Type B pancreatic cell (in vitro differentiated cells): Measurements from ENCODE around the gene SPAG16. TPM values are rescaled to one million over a fixed set of nuclear protein-coding genes. Genes with fewer than 3 reads are reported as not detected.

Experiments used
- DNase-seq: peaks from one replicate; pipeline ENCODE4 v3.0.0; 2021; ENCODE audit warnings: mixed read lengths; ENCODE audit not compliant: unreplicated experiment; ENCODE audit errors: extremely low spot score
- H3K27ac Mint-ChIP-seq: 2 replicates; pipeline ENCODE4 v1.8.0; 2021; ENCODE audit warnings: mild to moderate bottlenecking, mixed read lengths
- H3K27me3 Mint-ChIP-seq: 2 replicates; pipeline ENCODE4 v1.8.0; 2021; ENCODE audit warnings: mixed read lengths
- H3K36me3 Mint-ChIP-seq: 2 replicates; pipeline ENCODE4 v1.8.0; 2021; ENCODE audit warnings: mixed read lengths
- H3K4me1 Mint-ChIP-seq: one replicate; pipeline ENCODE4 v1.8.0; 2021; ENCODE audit warnings: mixed read lengths; ENCODE audit not compliant: unreplicated experiment
- H3K4me3 Mint-ChIP-seq: 2 replicates; pipeline ENCODE4 v1.8.0; 2021; ENCODE audit warnings: mild to moderate bottlenecking, mixed read lengths
- H3K9me3 Mint-ChIP-seq: 2 replicates; pipeline ENCODE4 v1.8.0; 2021; ENCODE audit warnings: mixed read lengths
- total RNA-seq: library from RNA; stranded (reverse); gene quantifications from 2 replicates; pipeline ENCODE4 v1.2.1, GENCODE V29; 2021; ENCODE audit warnings: low replicate concordance
- TF ChIP-seq, protein P1 (sequence below): fragments of 200-600 bp; sonication (generic); conservative IDR thresholded peaks from 2 replicates; pipeline ENCODE4 v1.5.0; 2021; ENCODE audit warnings: antibody characterized with exemption, mild to moderate bottlenecking

The SPAG16 gene
- total RNA-seq, 1 donor from 2014 or later, result 54.8 TPM

DNA sequence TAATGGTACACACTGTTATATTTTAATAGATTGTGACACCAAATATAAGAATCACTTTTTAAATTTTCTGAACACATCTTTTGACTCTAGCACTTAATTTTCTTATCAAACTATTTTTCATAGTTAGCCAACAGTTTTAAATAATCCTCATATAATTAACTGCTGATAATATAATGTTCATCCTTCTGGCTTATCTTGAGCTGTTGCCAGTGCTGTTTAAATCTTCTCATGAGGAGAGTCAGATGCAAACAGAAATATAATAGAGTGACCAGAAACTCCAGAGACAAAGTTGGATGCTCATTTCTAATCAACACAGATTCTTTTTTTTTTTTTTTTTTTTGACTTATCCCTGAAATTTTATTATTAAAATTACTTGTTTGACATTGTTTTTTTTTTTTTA, 282.6 kb downstream of the SPAG16 start:
- no peak overlapping the region for H3K4me3 Mint-ChIP-seq
- H3K4me1 Mint-ChIP-seq, result no peaks in the 10 kb centered on the region
- no peak for DNase-seq
- H3K27me3 Mint-ChIP-seq, result no peaks in the 10 kb centered on the region
- H3K9me3 Mint-ChIP-seq, result no peaks in the 10 kb centered on the region
- no peak overlapping the region for H3K27ac Mint-ChIP-seq
- H3K36me3 Mint-ChIP-seq, result no peaks in the 10 kb centered on the region
- TF ChIP-seq, protein P1, sequence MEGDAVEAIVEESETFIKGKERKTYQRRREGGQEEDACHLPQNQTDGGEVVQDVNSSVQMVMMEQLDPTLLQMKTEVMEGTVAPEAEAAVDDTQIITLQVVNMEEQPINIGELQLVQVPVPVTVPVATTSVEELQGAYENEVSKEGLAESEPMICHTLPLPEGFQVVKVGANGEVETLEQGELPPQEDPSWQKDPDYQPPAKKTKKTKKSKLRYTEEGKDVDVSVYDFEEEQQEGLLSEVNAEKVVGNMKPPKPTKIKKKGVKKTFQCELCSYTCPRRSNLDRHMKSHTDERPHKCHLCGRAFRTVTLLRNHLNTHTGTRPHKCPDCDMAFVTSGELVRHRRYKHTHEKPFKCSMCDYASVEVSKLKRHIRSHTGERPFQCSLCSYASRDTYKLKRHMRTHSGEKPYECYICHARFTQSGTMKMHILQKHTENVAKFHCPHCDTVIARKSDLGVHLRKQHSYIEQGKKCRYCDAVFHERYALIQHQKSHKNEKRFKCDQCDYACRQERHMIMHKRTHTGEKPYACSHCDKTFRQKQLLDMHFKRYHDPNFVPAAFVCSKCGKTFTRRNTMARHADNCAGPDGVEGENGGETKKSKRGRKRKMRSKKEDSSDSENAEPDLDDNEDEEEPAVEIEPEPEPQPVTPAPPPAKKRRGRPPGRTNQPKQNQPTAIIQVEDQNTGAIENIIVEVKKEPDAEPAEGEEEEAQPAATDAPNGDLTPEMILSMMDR, result no peak

DNA sequence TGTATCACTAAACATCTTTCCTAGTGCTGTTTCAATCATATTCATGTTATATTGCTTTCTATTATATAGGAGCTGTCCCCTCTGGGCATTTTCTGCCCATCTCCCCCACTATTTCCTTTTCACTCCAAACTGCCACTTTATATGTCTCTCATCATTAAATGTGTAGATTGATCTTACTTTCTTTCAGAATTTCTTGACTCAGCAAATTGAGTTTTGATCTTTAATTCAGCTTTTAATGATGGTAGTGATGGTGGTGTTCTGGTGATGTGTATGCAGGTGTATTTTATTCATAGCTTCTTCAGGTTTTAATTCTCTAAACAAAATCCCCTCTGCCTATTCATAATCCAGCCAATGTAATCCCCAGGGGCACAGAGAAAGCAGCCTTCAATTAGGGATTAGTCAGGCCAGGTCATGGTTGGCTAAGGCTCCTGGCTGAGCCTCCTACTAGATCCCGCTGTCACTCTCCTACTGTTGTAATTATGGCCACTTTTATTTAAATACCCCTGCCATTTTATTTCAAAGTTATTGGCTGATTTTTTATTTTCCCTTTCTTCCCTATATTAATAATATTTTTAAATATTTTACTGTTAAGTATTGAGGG, 325.4 kb downstream of the SPAG16 start:
- no peak overlapping the region for H3K4me3 Mint-ChIP-seq
- DNase-seq, result no peak
- no peaks in the 10 kb centered on the region for H3K27me3 Mint-ChIP-seq
- no peaks in the 10 kb centered on the region for H3K36me3 Mint-ChIP-seq
- H3K9me3 Mint-ChIP-seq, result no peaks in the 10 kb centered on the region
- no peak overlapping the region for H3K27ac Mint-ChIP-seq
- TF ChIP-seq, protein P1, result no peak
- H3K4me1 Mint-ChIP-seq, result no peaks in the 10 kb centered on the region

DNA sequence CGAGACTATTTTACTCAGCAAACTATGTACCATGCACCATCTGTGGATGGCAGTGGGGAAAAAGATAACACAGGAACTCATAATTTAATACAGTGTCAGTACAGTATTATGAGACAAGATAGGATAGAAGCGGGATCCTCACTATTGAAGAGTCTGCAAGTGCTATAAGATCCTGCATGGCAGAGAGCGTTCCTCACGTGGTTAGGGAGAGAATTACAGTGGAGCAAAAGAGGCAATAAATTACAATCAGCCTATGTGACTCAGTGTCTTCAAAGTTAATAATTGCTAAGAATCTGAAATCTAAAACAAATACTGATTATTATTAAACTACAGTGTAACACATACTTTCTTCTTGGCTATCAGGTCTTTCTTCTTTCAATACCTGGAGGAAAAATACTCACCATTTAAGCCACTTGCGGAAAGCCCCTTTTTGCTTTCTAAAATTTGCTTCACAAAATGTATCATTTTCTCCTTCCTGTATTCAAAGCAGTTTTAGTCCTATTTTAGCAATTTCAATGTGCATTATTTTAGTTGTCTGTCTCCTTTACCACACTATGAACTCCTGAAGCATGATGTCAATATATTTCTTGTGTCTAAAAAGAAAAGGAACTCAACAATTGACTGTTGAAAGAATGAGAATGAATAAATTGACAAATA, 342.9 kb downstream of the SPAG16 start:
- H3K9me3 Mint-ChIP-seq, result peaks cover under 1% of the 10 kb centered on the region
- TF ChIP-seq, protein P1, result no peak
- H3K4me3 Mint-ChIP-seq, result no peak overlapping the region
- no peaks in the 10 kb centered on the region for H3K27me3 Mint-ChIP-seq
- DNase-seq, result no peak
- no peaks in the 10 kb centered on the region for H3K4me1 Mint-ChIP-seq
- H3K36me3 Mint-ChIP-seq, result no peaks in the 10 kb centered on the region
- no peak overlapping the region for H3K27ac Mint-ChIP-seq

DNA sequence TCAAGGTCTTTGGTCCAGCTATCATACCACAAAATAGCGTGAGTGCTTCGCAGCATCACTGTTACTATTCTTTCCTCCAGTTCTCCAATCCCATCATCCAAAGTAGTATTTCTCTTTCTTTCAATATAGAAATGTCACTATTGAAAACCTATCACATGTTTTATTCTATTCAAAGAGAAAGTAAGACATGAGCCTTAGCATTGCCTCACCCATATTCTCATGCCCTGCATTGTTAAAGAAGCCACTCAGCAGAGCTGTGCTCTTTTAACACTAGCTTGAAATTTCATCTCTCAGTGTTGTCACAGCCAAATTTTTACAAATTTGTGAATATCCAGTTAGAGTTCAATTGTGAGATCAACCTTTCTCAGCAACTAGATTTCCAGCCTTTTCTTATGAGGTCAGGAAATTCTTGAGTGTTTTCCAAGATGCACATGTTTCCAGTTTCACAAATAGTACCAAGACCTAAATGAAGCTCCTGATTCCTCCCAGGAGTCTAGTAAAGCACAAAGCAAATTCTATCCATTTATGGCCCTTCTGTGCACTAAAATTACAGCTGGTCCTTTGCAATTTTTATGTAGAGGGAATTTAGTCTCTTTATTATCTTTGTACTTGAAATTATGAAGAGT, 343.7 kb downstream of the SPAG16 start:
- DNase-seq, result no peak
- H3K27me3 Mint-ChIP-seq, result no peaks in the 10 kb centered on the region
- peaks cover 8% of the 10 kb centered on the region for H3K9me3 Mint-ChIP-seq

DNA sequence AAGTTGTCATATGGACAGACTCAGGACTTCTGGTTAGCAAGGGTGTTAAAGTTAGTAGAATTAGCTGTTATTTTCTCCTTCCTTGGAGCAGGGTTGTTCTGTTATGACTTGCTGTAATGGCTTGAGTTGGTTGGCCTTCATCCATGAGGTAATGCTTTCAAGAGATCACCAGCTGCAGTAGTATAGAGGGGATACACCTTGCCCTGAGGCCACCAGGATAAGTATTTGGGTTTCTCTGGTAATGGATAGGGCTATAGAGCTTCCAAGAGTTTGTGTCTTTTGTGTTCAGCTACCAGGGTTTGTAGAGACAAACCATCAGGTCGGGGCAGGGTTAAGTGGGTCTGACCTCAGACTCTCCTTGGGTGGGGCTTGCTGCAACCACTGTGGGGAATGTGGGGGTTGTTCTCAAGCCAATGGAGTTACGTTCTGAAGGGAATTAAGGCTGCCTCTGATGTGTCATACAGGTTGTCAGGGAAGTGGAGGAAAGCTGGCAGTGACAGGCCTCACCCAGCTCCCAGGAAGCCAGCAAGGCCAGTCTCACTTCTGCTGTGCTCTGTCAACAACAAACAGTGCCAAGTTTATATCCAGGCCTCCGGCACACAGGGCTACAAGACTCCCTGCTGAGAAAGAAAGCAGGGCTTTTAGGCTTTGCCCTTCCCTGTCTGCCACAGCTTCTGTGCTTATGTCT, 356.6 kb downstream of the SPAG16 start:
- no peak overlapping the region for H3K4me3 Mint-ChIP-seq
- TF ChIP-seq, protein P1, result no peak
- peaks cover 8% of the 10 kb centered on the region for H3K9me3 Mint-ChIP-seq
- no peaks in the 10 kb centered on the region for H3K27me3 Mint-ChIP-seq
- H3K27ac Mint-ChIP-seq, result no peak overlapping the region
- no peaks in the 10 kb centered on the region for H3K4me1 Mint-ChIP-seq
- no peaks in the 10 kb centered on the region for H3K36me3 Mint-ChIP-seq
- DNase-seq, result no peak

More for the DNA sequence above, 343.7 kb downstream of the SPAG16 start:
- Mint-ChIP-seq H3K27ac (no peak overlapping the region), H3K4me3 (no peak overlapping the region), H3K36me3 (no peaks in the 10 kb centered on the region), H3K4me1 (no peaks in the 10 kb centered on the region)
- TF ChIP-seq, protein P1, result no peak
